Posterior cingulate gyrus (tissue), 11 donors: ENCODE results near the gene ZFHX3.

Source experiments
- DNase-seq, 10 donors: peaks; one replicate each; pipeline versions ENCODE4 v3.0.0 to v3.0.0-alpha.2; 2020 to 2021; ENCODE audit warnings: mixed read lengths in 3 of 10
- intact Hi-C: fragments of 100-400 bp; cut with DNase I; formaldehyde crosslinking; loops from one replicate; pipeline ENCODE4 v1.15.1; 2023

ZFHX3 gene

GRCh38 chr16:72744076-72744793 is 303.7 kb downstream of the ZFHX3 start:
- DNase-seq: no peak
- intact Hi-C loops: no loop called here

DNA sequence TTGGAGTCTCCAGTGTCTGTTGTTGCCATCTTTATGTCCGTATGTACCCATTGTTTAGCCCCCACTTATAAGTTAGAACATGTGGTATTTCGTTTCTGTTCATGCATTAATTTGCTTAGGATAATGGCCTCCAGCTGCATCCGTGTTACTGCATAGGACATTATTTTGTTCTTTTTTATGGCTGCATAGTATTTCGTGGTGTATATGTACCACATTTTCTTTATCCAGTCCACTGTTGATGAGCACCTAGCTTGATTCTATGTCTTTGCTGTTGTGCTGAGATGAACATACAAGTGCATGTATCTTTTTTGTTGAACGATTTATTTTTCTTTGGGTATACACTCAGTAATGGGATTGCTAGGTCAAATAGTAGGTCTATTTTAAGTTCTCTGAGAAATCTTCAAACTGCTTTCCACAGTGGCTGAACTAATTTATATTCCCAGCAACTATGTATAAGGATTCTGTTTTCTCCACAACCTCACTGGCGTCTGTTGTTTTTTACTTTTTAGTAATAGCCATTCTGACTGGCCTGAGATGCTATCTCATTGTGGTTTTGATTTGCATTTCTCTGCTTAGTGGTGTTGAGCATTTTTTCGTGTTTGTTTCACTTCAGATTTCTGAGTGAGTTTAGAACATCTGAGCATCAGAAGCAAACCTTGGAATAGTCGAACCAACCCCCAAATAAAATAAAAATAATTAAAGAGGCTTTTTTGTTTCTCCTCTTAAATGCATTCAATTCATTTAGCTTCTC is 304.7 kb downstream of the ZFHX3 start:
- DNase-seq: no peak
- intact Hi-C loops: no loop called here

- DNase-seq: no peak
- intact Hi-C loops: no loop called here
Observed at GRCh38 chr16:72740347-72740746, 307.6 kb downstream of the ZFHX3 start.

DNA sequence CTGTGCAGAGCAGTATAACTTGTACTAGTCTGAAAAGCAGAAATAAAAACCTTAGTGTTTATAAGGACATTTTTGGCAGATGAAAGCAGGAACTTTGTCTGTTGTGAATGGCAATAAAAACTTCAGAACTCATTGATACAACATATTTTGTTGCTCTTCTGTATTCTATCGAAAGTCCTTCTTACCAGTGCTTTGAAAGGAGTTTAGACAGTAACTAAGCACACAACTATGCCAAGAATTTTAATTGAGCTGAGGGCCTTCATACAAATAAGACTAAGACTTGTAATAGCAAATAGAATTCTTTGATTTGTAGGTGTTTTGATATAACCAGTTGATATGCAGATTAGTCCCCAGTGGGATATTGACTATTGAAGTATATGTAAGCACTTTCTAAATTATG is 308.4 kb downstream of the ZFHX3 start:
- intact Hi-C loops: no loop called here

DNA sequence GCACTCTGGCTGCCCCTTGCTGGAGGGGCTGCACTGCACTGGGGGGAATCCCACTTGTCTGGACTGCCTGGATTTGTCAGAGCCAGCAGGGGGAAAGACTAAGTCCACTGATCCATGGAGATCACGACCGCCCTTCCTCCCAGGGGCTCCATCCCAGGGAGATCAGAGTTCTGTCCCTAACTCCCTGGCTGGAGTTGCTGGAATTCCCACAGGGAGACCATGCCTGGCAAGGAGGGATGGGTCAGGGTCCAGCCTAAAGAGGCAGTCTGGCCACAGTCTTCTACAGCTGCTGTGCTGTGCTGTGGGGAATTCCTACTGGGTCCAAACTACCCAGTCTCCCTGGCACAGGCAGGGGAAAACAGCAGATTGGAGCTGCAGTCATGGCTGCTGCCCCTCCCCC is 311.9 kb downstream of the ZFHX3 start:
- intact Hi-C loops: no loop called here
- DNase-seq: peak in 1 of 10 donors; percentile 37

More for the DNA sequence above, 308.4 kb downstream of the ZFHX3 start:
- no peak for DNase-seq
